CD4-positive, alpha-beta T cell (primary cell): ENCODE measurements around the gene DOCK2. TPM values are rescaled to one million over a fixed set of nuclear protein-coding genes. Genes with fewer than 3 reads are reported as not detected.

Experiments
- ATAC-seq: fragments of 200-7000 bp; cut with Tn5 transposase; one replicate; pipeline ENCODE4 v1.10.0; 2022; ENCODE audit warnings: mild to moderate bottlenecking; ENCODE audit not compliant: poor library complexity
- CTCF ChIA-PET: fragments of 350-600 bp; sonication (Branson Sonifier 250); formaldehyde crosslinking; loops from one replicate; lab custom pipeline; 2021; ENCODE audit warnings: antibody characterized with exemption, inconsistent platforms; lab: Charles Lee
- POLR2A ChIA-PET: fragments of 350-600 bp; sonication (Branson Sonifier 250); formaldehyde crosslinking; loops from one replicate; lab custom pipeline; 2021; ENCODE audit warnings: antibody characterized with exemption, inconsistent platforms; lab: Charles Lee
- DNase-seq, 14 experiments: peaks; one replicate each; pipeline ENCODE4 v3.0.0-alpha.2; 2013 to 2020; ENCODE audit warnings: mixed read lengths in 2 of 14
- H3K27ac ChIP-seq, 2 donors: one replicate each; pipeline versions ENCODE4 v1.5.1 to v1.7.0; 2013; ENCODE audit warnings: low read length in 2 of 2, low read depth in 1 of 2, mild to moderate bottlenecking in 1 of 2
- H3K27me3 ChIP-seq, 2 experiments: 1 replicate in 1 of 2; 2 replicates in 1 of 2; pipeline versions ENCODE4 v1.6.1 to v1.7.0; 2013; ENCODE audit warnings: low read length in 2 of 2, control low read depth in 1 of 2, mild to moderate bottlenecking in 1 of 2, moderate library complexity in 1 of 2; ENCODE audit not compliant: insufficient read depth in 2 of 2, control insufficient read depth in 1 of 2
- H3K36me3 ChIP-seq: one replicate; pipeline ENCODE4 v1.6.1; 2013; ENCODE audit warnings: low read length, control low read depth; ENCODE audit not compliant: insufficient read depth
- H3K4me1 ChIP-seq: one replicate; pipeline ENCODE4 v1.6.1; 2013; ENCODE audit warnings: low read length, control low read depth; ENCODE audit not compliant: insufficient read depth
- H3K4me3 ChIP-seq: one replicate; pipeline ENCODE4 v1.5.1; 2013; ENCODE audit warnings: mild to moderate bottlenecking, low read length, moderate library complexity
- H3K9me3 ChIP-seq, 2 experiments: 1 replicate in 1 of 2; 2 replicates in 1 of 2; pipeline versions ENCODE4 v1.6.1 to v1.7.0; 2013; ENCODE audit warnings: low read length in 2 of 2, mild to moderate bottlenecking in 2 of 2, control low read depth in 1 of 2, moderate library complexity in 1 of 2; ENCODE audit not compliant: control insufficient read depth in 1 of 2, insufficient read depth in 1 of 2
- H3K27ac Mint-ChIP-seq: one replicate; pipeline ENCODE4 v1.8.0; 2020; ENCODE audit warnings: mixed read lengths
- H3K27me3 Mint-ChIP-seq: one replicate; pipeline ENCODE4 v1.8.0; 2021; ENCODE audit warnings: mixed read lengths
- H3K36me3 Mint-ChIP-seq: one replicate; pipeline ENCODE4 v1.8.0; 2021; ENCODE audit warnings: low read depth, mixed read lengths
- H3K4me1 Mint-ChIP-seq: one replicate; pipeline ENCODE4 v1.8.0; 2021; ENCODE audit warnings: low read depth, mixed read lengths
- H3K4me3 Mint-ChIP-seq: one replicate; pipeline ENCODE4 v1.8.0; 2020; ENCODE audit warnings: mild to moderate bottlenecking, mixed read lengths
- H3K9me3 Mint-ChIP-seq: one replicate; pipeline ENCODE4 v1.8.0; 2020; ENCODE audit warnings: mixed read lengths
- intact Hi-C, 2 experiments: fragments of 100-400 bp; cut with DNase I in 1 of 2; cut with micrococcal nuclease in 1 of 2; formaldehyde crosslinking; loops; one replicate each; pipeline versions ENCODE4 v1.15.1 to v1.9.0; 2023 to 2025; cut with DNase I, micrococcal nuclease
- total RNA-seq, 174 experiments: library from RNA in 2 of 174; stranded (reverse) in 2 of 174; gene quantifications; one replicate each; pipeline ENCODE4 v1.2.3 and lab custom pipeline; 2021 to 2026
- TF ChIP-seq, protein P1 (sequence below): fragments of 200-600 bp; IDR thresholded peaks from one replicate; pipeline ENCODE4 v1.8.0; 2022; ENCODE audit warnings: antibody characterized with exemption, mild to moderate bottlenecking

DOCK2 gene
- total RNA-seq, 2 experiments from 2014 or later: 220 to 229 TPM

DNA sequence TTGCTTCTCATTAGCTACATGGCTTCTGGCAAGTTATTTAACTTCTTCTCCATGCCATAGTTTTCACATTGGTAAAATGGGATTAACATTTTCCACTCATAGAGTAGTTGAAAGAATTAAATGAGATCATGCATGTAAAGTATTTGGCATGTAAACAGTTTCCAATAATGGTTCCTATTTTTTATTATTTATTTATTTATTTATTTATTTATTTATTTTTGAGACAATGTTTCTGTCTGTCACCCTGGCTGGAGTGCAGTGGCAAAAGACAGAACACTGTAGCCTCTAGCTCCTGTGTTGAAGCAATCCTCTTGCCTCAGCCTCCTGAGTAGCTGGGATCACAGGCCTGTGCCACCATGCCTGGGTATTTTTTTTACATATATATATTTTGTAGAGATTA lies 117.7 kb downstream of the DOCK2 start:
- Histone ChIP-seq H3K4me1 (no peaks in the 10 kb centered on the region), H3K9me3 (no peaks in the 10 kb centered on the region), H3K27me3 (no peaks in the 10 kb centered on the region), H3K27ac (no peak overlapping the region), H3K36me3 (peaks cover 81% of the 10 kb centered on the region), H3K4me3 (no peak overlapping the region)
- POLR2A ChIA-PET: no interaction called here
- CTCF ChIA-PET: no interaction called here
- no peak for DNase-seq
- no peaks in the 10 kb centered on the region for H3K9me3 Mint-ChIP-seq
- intact Hi-C loops: no loop called here
- TF ChIP-seq, protein P1, sequence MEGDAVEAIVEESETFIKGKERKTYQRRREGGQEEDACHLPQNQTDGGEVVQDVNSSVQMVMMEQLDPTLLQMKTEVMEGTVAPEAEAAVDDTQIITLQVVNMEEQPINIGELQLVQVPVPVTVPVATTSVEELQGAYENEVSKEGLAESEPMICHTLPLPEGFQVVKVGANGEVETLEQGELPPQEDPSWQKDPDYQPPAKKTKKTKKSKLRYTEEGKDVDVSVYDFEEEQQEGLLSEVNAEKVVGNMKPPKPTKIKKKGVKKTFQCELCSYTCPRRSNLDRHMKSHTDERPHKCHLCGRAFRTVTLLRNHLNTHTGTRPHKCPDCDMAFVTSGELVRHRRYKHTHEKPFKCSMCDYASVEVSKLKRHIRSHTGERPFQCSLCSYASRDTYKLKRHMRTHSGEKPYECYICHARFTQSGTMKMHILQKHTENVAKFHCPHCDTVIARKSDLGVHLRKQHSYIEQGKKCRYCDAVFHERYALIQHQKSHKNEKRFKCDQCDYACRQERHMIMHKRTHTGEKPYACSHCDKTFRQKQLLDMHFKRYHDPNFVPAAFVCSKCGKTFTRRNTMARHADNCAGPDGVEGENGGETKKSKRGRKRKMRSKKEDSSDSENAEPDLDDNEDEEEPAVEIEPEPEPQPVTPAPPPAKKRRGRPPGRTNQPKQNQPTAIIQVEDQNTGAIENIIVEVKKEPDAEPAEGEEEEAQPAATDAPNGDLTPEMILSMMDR: no peak
- ATAC-seq: no peak
- no peak overlapping the region for H3K4me3 Mint-ChIP-seq
- H3K27ac Mint-ChIP-seq: no peak overlapping the region
- H3K27me3 Mint-ChIP-seq: no peaks in the 10 kb centered on the region
- H3K36me3 Mint-ChIP-seq: peaks cover 86% of the 10 kb centered on the region
- H3K4me1 Mint-ChIP-seq: no peaks in the 10 kb centered on the region

DNA sequence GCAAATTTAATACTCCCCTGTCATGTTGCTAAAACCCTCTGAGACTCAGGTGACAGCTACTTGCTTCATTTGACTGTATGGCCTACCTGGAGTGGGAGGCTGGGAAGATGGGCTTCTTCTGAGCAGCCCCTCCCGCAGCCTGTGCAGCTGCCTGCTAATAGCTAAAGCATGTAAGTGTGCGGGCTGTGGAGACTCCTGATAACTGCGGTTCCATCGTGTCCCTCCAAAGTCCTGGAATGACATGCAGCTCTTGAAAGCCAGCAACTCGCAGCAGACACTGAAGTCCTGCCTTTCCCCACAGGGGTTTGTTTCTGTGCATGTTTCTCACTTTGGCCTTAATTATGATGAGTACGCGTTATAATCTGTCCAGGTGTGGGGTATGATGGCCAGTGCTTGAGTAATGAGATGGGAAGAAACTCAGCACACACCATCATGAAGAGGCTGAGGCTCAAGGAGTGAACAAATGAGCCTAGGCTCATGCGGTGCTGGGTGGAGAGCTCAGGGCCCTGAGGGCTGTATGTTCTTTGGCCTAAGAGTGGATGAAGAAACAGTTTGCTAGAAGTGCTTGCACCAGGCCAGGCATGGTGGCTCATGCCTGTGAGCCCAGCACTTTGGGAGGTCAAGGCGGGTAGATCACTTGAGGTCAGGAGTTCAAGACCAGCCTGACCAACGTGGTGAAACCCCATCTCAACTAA lies 119.1 kb downstream of the DOCK2 start:
- H3K27ac Mint-ChIP-seq: no peak overlapping the region
- POLR2A ChIA-PET: no interaction called here
- H3K27me3 ChIP-seq: no peaks in the 10 kb centered on the region
- H3K27me3 Mint-ChIP-seq: no peaks in the 10 kb centered on the region
- H3K9me3 ChIP-seq: no peaks in the 10 kb centered on the region
- no peak for DNase-seq
- peaks cover 79% of the 10 kb centered on the region for H3K36me3 ChIP-seq
- H3K27ac ChIP-seq: no peak overlapping the region
- peaks cover 84% of the 10 kb centered on the region for H3K36me3 Mint-ChIP-seq
- CTCF ChIA-PET: no interaction called here
- TF ChIP-seq, protein P1: no peak
- H3K4me3 ChIP-seq: no peak overlapping the region
- intact Hi-C loops: no loop called here
- H3K4me1 Mint-ChIP-seq: no peaks in the 10 kb centered on the region
- no peak for ATAC-seq
- no peaks in the 10 kb centered on the region for H3K9me3 Mint-ChIP-seq
- no peak overlapping the region for H3K4me3 Mint-ChIP-seq
- H3K4me1 ChIP-seq: no peaks in the 10 kb centered on the region

DNA sequence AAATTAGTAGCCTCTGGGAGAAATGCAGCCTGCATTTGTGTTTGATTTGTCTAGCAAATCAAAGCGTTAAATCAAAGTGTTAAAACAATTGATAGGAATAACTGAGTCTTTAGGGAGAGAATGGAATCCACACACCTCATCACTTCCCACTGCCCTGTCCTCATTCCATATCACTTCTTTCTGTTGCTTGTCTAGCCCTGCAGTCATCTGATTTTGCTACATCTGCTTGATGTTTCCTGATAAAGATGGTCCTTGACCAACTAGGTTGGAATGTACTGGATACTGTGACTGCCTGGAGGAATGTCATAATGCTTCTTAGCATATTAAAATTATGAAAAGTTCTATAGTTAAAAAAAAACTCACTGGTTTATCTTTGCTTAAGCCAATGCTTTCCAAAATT lies 119.9 kb downstream of the DOCK2 start:
- no peak overlapping the region for H3K27ac Mint-ChIP-seq

More for the DNA sequence above, 119.9 kb downstream of the DOCK2 start:
- CTCF ChIA-PET: no interaction called here
- POLR2A ChIA-PET: no interaction called here
- no peaks in the 10 kb centered on the region for H3K9me3 ChIP-seq
- DNase-seq: no peak
- Mint-ChIP-seq H3K27me3 (no peaks in the 10 kb centered on the region), H3K4me1 (no peaks in the 10 kb centered on the region), H3K4me3 (no peak overlapping the region), H3K9me3 (no peaks in the 10 kb centered on the region), H3K36me3 (peaks cover 84% of the 10 kb centered on the region)
- ATAC-seq: no peak
- no peak overlapping the region for H3K27ac ChIP-seq
- H3K4me1 ChIP-seq: no peaks in the 10 kb centered on the region
- H3K36me3 ChIP-seq: peaks cover 78% of the 10 kb centered on the region
- no peak overlapping the region for H3K4me3 ChIP-seq
- TF ChIP-seq, protein P1: no peak
- no peaks in the 10 kb centered on the region for H3K27me3 ChIP-seq
- intact Hi-C loops: no loop called here
